T-cell (primary cell): Measurements from ENCODE around the gene BFSP2. TPM values are rescaled to one million over a fixed set of nuclear protein-coding genes. Genes with fewer than 3 reads are reported as not detected.
A peak's percentile ranks its signal among the peaks of the same experiment; 100 is the strongest.

Experiments used
- ATAC-seq, 4 experiments: fragments of 200-7000 bp in 3 of 4; fragments of 150-1000 bp in 1 of 4; cut with Tn5 transposase; replicated peaks in 1 of 4; 1 replicate in 3 of 4; 2 replicates in 1 of 4; pipeline ENCODE4 v1.10.0; 2021; ENCODE audit warnings: moderate library complexity in 3 of 4, mild to moderate bottlenecking in 2 of 4, moderate number of reproducible peaks in 1 of 4
- CTCF ChIA-PET, 2 donors: fragments of 300-600 bp; sonication (Branson Sonifier 250); formaldehyde crosslinking; loops; one replicate each; lab custom pipeline; 2022; ENCODE audit warnings: antibody characterized with exemption in 2 of 2; lab: Charles Lee
- POLR2A ChIA-PET, 2 donors: fragments of 300-600 bp; sonication (Branson Sonifier 250); formaldehyde crosslinking; loops; one replicate each; lab custom pipeline; 2022; ENCODE audit warnings: antibody characterized with exemption in 2 of 2; lab: Charles Lee
- DNase-seq, 35 experiments: peaks; one replicate each; pipeline versions ENCODE4 v3.0.0 to v3.0.0-alpha.2; 2013 to 2023
- H3K27ac ChIP-seq: one replicate; pipeline ENCODE4 v1.5.1; 2013; ENCODE audit warnings: low read length
- H3K27me3 ChIP-seq, 2 experiments: replicated peaks in 1 of 2; 1 replicate in 1 of 2; 2 replicates in 1 of 2; pipeline versions ENCODE4 v1.6.1 to v1.7.0; 2013; ENCODE audit warnings: low read length in 1 of 2, mixed read lengths in 1 of 2; ENCODE audit not compliant: control insufficient read depth in 2 of 2, insufficient read depth in 2 of 2; ENCODE audit errors: extremely low read depth in 1 of 2
- H3K36me3 ChIP-seq, 2 donors: 1 replicate in 1 of 2; 2 replicates in 1 of 2; pipeline versions ENCODE4 v1.6.1 to v1.7.0; 2013; ENCODE audit warnings: low read length in 1 of 2; ENCODE audit not compliant: control insufficient read depth in 2 of 2, insufficient read depth in 1 of 2; ENCODE audit errors: extremely low read depth in 1 of 2
- H3K4me1 ChIP-seq, 2 experiments: 1 replicate in 1 of 2; 2 replicates in 1 of 2; pipeline versions ENCODE4 v1.6.1 to v1.7.0; 2013; ENCODE audit warnings: low read length in 2 of 2, mixed read lengths in 1 of 2; ENCODE audit not compliant: insufficient read depth in 2 of 2, control insufficient read depth in 1 of 2; ENCODE audit errors: extremely low read depth in 1 of 2
- H3K4me3 ChIP-seq, 2 donors: 1 replicate in 1 of 2; 2 replicates in 1 of 2; pipeline versions ENCODE4 v1.5.1 to v1.7.0; 2013; ENCODE audit warnings: mild to moderate bottlenecking in 2 of 2, low read length in 1 of 2, moderate library complexity in 1 of 2; ENCODE audit not compliant: control insufficient read depth in 1 of 2; ENCODE audit errors: extremely low read depth in 1 of 2
- H3K9me3 ChIP-seq: 2 replicates; pipeline ENCODE4 v1.7.0; 2013
- H3K27ac Mint-ChIP-seq, 2 donors: one replicate each; pipeline ENCODE4 v1.8.0; 2020 to 2021; ENCODE audit warnings: mild to moderate bottlenecking in 2 of 2, mixed read lengths in 2 of 2
- H3K27me3 Mint-ChIP-seq, 2 donors: one replicate each; pipeline ENCODE4 v1.8.0; 2021 to 2022; ENCODE audit warnings: mixed read lengths in 2 of 2
- H3K36me3 Mint-ChIP-seq: one replicate; pipeline ENCODE4 v1.8.0; 2021; ENCODE audit warnings: mixed read lengths
- H3K4me1 Mint-ChIP-seq, 3 donors: one replicate each; pipeline ENCODE4 v1.8.0; 2020 to 2022; ENCODE audit warnings: mixed read lengths in 3 of 3, mild to moderate bottlenecking in 1 of 3
- H3K4me3 Mint-ChIP-seq, 3 donors: one replicate each; pipeline ENCODE4 v1.8.0; 2020 to 2022; ENCODE audit warnings: mild to moderate bottlenecking in 3 of 3, mixed read lengths in 3 of 3, moderate library complexity in 3 of 3
- H3K9me3 Mint-ChIP-seq, 3 donors: one replicate each; pipeline ENCODE4 v1.8.0; 2020 to 2022; ENCODE audit warnings: mixed read lengths in 3 of 3
- WGBS: methylation state at CpG from one replicate; pipeline ENCODE4 v1.1.5; 2013; ENCODE audit warnings: missing lambda C conversion rate; ENCODE audit not compliant: insufficient coverage; 5-methylcytosine and 5-hydroxymethylcytosine counted together
- total RNA-seq, 35 experiments: library from RNA in 6 of 35; stranded (reverse) in 6 of 35; fragments of 120-200 nt in 1 of 35; gene quantifications; one replicate each; pipeline versions ENCODE4 v1.2.1 to v1.2.4 and lab custom pipeline; 2013 to 2026

The BFSP2 gene
- total RNA-seq, 5 donors from 2014 or later (not counting 1 experiment from before 2014, with no cell fraction given): 0.98 TPM; not detected in 4

DNA sequence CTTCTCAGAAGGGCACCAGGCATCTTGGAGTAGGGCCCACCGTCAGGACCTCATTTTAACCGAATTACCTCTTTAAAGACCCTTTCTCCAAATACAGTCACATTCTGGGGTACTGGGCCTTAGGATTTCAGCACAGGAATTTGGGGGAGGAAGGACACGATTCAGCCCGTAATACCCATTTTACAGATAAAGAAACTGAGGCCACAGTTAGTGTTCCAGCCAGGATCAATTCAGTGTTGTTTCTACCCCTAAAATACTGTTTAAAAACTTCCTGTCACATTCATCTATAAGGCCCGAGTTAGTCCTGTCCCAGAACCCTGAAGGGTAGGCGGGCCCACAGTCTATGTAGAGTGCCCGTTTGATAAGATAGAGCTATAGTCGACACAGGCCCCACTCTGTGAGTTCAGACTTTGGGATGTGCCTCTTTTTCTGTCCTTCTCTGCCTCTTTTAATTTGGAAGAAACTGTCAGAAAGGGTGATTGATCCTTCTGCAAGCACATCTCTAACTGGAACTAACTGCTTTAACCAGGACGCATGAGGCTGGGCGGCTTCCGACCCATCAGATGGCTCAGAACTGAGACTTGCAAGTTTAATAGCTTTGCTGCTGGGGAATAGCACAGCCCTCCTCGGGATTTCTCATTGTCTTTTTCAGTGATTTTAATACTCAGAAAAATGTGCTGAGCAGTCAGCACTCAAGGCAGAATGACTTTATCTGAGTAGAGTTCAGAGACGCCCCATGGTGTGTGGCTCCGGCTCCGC is 19.5 kb downstream of the BFSP2 start:
- Mint-ChIP-seq H3K9me3 (no peaks in the 10 kb centered on the region), H3K27ac (no peak overlapping the region), H3K4me1 (peaks cover 0 to 2% (median 2%) of the 10 kb centered on the region in 3 donors), H3K27me3 (peaks cover 0 to 6% of the 10 kb centered on the region in 2 donors), H3K36me3 (no peaks in the 10 kb centered on the region), H3K4me3 (no peak overlapping the region)
- Histone ChIP-seq H3K27ac (no peak overlapping the region), H3K4me3 (no peak overlapping the region), H3K27me3 (peaks cover 0 to 6% of the 10 kb centered on the region in 2 experiments), H3K36me3 (no peaks in the 10 kb centered on the region), H3K9me3 (no peaks in the 10 kb centered on the region), H3K4me1 (no peaks in the 10 kb centered on the region)
- ChIA-PET CTCF (interaction anchor here in 1 of 2 donors (1.5 kb wide), 1 partner anchor 693 kb away, joined by 4 read pairs; no protein-coding TSS in a partner anchor), POLR2A (no interaction called here)
- 92% methylated on average over 9 of the region's 15 CpGs for WGBS
- no peak for DNase-seq
- ATAC-seq: no peak

DNA sequence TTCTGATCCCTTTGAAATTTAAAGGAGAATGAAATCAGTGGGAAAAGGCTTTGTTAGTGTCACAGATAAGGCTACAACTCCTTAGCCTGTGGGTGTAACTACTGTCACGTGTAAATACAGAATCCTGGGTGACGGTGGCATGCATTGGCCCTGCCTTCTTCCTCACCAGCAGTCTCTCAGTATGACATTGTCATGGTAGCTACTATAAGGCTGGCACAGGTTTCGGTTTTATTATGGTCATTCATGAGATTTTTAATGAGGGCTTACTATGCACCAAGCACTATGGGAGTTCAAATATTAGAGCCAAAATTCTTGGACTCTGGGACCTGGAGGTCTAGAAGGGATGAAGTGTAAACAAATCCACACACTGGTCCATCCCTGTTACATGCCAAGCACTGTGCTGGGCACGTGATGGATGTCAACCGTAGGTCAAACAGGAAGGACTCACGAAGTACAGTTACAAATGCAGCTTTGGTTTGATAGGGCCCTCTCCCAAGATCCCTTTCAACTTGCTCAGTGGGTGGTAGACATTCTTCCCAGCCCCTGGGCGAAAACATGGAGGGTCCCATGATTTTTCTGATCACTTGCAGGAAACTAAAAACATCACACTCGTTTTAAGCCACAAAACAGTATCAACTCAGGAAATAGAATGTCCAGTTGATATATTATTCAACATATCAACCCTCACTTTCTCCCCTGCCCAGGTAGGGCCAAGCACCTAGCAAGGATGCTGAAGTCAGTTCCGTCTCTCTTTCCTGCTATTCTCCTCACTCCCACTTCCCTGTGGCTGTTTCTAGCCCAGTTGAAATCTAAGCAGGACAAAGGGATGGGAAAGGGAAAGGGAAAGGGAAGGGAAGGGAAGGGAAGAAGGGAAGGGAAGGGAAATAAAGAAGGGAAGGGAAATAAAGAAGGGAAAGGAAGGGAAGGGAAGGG is 25.3 kb downstream of the BFSP2 start:
- no peak overlapping the region for H3K27ac Mint-ChIP-seq
- H3K36me3 Mint-ChIP-seq: no peaks in the 10 kb centered on the region
- H3K27ac ChIP-seq: no peak overlapping the region

DNA sequence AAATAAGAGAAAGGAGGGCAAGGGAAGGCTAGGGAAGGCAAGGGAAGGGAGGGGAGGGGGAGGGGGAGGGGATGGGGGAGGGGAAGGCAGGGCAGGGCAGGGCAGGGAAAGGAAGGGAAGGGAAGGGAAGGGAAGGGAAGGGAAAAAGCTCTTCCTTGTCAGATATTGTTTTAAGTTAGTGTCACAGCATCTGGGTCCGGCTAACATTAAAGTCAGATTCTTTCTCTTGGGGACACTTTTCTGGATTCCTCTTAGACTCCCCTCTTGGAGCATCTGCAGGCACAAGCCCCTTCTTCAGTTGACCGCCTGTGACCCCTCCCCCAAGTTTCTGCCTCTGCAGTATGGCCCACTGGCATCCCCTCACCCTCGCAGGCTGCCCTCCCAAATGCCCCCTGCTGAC is 26.0 kb downstream of the BFSP2 start:
- POLR2A ChIA-PET: no interaction called here
- CTCF ChIA-PET: interaction anchor here in 1 of 2 donors (1.0 kb wide), 1 partner anchor 700 kb away, joined by 3 read pairs; no protein-coding TSS in a partner anchor
- ATAC-seq (no peak), DNase-seq (no peak)
- no peaks in the 10 kb centered on the region for H3K9me3 ChIP-seq
- H3K36me3 ChIP-seq: no peaks in the 10 kb centered on the region
- Mint-ChIP-seq H3K36me3 (no peaks in the 10 kb centered on the region), H3K27ac (no peak overlapping the region), H3K4me1 (peaks cover 2 to 9% (median 2%) of the 10 kb centered on the region in 3 donors), H3K4me3 (no peak overlapping the region), H3K27me3 (peaks cover 0 to 9% of the 10 kb centered on the region in 2 donors), H3K9me3 (no peaks in the 10 kb centered on the region)
- WGBS: 90% methylated on average over 2 of the region's 3 CpGs
- no peaks in the 10 kb centered on the region for H3K4me1 ChIP-seq
- peaks cover 0 to 2% of the 10 kb centered on the region in 2 experiments for H3K27me3 ChIP-seq
- H3K4me3 ChIP-seq: no peak overlapping the region
- no peak overlapping the region for H3K27ac ChIP-seq

More for the DNA sequence above, 25.3 kb downstream of the BFSP2 start:
- WGBS: 68% methylated on average over 5 of the region's 9 CpGs
- Histone ChIP-seq H3K27me3 (peaks cover 0 to 2% of the 10 kb centered on the region in 2 experiments), H3K4me3 (no peak overlapping the region), H3K36me3 (no peaks in the 10 kb centered on the region), H3K9me3 (no peaks in the 10 kb centered on the region), H3K4me1 (no peaks in the 10 kb centered on the region)
- Mint-ChIP-seq H3K4me1 (peaks cover 2 to 9% (median 2%) of the 10 kb centered on the region in 3 donors), H3K9me3 (no peaks in the 10 kb centered on the region), H3K4me3 (no peak overlapping the region), H3K27me3 (peaks cover 0 to 13% of the 10 kb centered on the region in 2 donors)
- DNase-seq (no peak), ATAC-seq (no peak)
- POLR2A ChIA-PET: no interaction called here
- CTCF ChIA-PET: interaction anchor here (1.1 to 1.5 kb wide), 4 partner anchors 29 to 699 kb away, joined by 3 to 18 read pairs (median 4); no protein-coding TSS in a partner anchor

DNA sequence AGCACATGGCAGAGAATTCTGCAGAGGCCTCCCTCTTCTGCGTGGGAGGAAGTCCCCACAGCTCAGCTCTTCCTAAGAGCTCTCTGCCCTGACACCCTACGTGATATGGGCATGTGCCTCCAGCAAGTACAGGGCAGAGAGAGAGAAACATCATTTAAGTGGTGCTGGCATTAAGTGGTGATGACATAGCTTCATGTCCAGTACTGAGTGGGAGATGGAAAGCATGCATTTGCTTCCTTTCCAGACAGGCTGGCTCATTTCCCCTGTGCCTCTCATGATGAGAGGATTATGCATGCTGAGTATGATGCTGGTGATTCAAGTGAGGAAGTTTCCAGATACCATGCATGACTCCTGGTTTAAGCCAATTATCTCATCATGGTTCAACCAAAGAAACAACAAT is 26.9 kb downstream of the BFSP2 start:
- Histone ChIP-seq H3K27ac (no peak overlapping the region), H3K27me3 (peaks cover 0 to 2% of the 10 kb centered on the region in 2 experiments), H3K9me3 (no peaks in the 10 kb centered on the region), H3K36me3 (no peaks in the 10 kb centered on the region), H3K4me1 (no peaks in the 10 kb centered on the region), H3K4me3 (no peak overlapping the region)
- WGBS: 60% methylated on average over 1 of the region's 2 CpGs
- H3K36me3 Mint-ChIP-seq: no peaks in the 10 kb centered on the region
- H3K4me1 Mint-ChIP-seq: peaks cover 2 to 9% (median 2%) of the 10 kb centered on the region in 3 donors
- no peak for ATAC-seq
- no peak overlapping the region for H3K4me3 Mint-ChIP-seq
- peaks cover 0 to 9% of the 10 kb centered on the region in 2 donors for H3K27me3 Mint-ChIP-seq
- H3K27ac Mint-ChIP-seq: peak overlapping the region in 1 of 2 donors; percentile 28
- ChIA-PET CTCF (interaction anchor here in 1 of 2 donors (0.7 to 1.0 kb wide), 2 partner anchors 22 to 701 kb away, joined by 3 read pairs; no protein-coding TSS in a partner anchor), POLR2A (no interaction called here)
- DNase-seq: no peak
- H3K9me3 Mint-ChIP-seq: no peaks in the 10 kb centered on the region

DNA sequence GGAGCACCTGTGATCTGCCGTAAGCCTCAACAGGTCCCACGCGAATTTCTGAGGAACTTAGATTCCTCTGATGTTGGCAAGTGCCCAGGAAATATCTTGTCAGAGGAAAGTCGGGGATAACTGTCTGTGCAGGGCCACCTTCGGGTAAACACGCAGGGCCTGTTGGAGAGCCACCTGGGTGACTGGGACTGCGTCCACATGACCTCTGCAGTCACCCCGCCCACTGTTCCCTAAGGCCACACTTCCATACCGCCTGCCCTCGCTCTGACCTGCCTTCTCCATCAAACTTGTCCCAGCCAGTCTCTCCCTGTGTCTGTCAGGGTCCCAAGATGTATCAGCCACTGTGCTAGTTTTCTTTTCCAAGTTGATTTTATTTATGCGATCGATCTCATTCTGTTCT is 28.7 kb downstream of the BFSP2 start:
- H3K9me3 ChIP-seq: no peaks in the 10 kb centered on the region
- no peaks in the 10 kb centered on the region for H3K36me3 Mint-ChIP-seq
- 88% methylated on average over 10 of the region's 12 CpGs for WGBS
- peaks cover 0 to 9% of the 10 kb centered on the region in 2 donors for H3K27me3 Mint-ChIP-seq
- ChIA-PET CTCF (no interaction called here), POLR2A (no interaction called here)
- H3K9me3 Mint-ChIP-seq: no peaks in the 10 kb centered on the region
- no peak overlapping the region for H3K27ac ChIP-seq
- H3K4me1 Mint-ChIP-seq: peaks cover 2 to 9% (median 2%) of the 10 kb centered on the region in 3 donors
- DNase-seq (no peak), ATAC-seq (no peak)
- no peaks in the 10 kb centered on the region for H3K36me3 ChIP-seq
- H3K4me1 ChIP-seq: no peaks in the 10 kb centered on the region
- H3K4me3 Mint-ChIP-seq: no peak overlapping the region
- no peak overlapping the region for H3K4me3 ChIP-seq
- peaks cover 0 to under 1% of the 10 kb centered on the region in 2 experiments for H3K27me3 ChIP-seq
- H3K27ac Mint-ChIP-seq: no peak overlapping the region

DNA sequence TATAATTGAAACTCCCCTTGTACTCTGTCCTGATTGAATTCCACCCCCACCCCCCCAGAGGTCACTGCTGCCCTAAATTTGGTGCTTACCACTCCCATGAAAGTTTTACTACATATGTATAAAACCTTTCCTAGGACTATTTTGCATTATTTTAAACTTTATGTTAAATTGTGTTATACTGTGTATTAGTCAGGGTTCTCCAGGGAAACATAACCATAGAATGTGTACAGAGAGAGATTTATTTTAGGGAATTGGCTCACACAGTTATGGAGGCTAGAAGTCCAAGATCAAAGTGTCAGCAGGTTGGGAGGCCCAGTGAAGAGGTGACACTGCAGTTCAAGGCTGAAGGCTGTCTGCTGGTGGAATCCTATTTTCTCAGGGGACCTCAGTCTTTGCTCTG is 29.2 kb downstream of the BFSP2 start:
- DNase-seq (no peak), ATAC-seq (no peak)
- H3K27me3 Mint-ChIP-seq: peaks cover 0 to 7% of the 10 kb centered on the region in 2 donors
- H3K36me3 ChIP-seq: no peaks in the 10 kb centered on the region
- no peak overlapping the region for H3K27ac ChIP-seq
- no peaks in the 10 kb centered on the region for H3K27me3 ChIP-seq
- H3K4me1 Mint-ChIP-seq: peaks cover 0 to 9% (median 0%) of the 10 kb centered on the region in 3 donors
- no peaks in the 10 kb centered on the region for H3K9me3 Mint-ChIP-seq
- CTCF ChIA-PET: no interaction called here
- H3K4me3 ChIP-seq: no peak overlapping the region
- no peaks in the 10 kb centered on the region for H3K36me3 Mint-ChIP-seq
- POLR2A ChIA-PET: no interaction called here
- H3K27ac Mint-ChIP-seq: no peak overlapping the region
- H3K9me3 ChIP-seq: no peaks in the 10 kb centered on the region
- no peaks in the 10 kb centered on the region for H3K4me1 ChIP-seq
- H3K4me3 Mint-ChIP-seq: no peak overlapping the region
